Measurements from ENCODE around the gene FGA.

DNA sequence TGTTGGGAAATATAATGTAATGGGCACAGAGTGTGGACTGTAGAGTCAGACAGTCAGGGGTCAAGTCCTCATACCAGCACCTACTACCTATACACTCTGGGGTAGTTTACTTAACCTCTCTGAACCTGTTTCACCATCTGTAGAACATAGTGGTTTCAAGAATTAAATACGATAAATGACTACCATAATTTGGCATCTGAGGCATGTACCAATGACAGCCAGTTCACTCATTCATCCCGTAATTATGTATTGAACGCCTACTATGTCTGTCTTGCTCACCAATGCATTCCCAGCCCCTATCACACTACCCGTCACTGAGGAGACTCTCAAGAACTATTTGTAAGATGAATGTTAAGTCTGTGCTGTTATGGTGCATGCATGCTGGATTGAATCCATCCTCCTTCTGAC is 29.7 kb downstream of the FGA start:
- TF ChIP-seq POLR2A (IDR thresholded peaks at IDR 0.05; ENCODE audit: low read length) (no peak), JUN (IDR thresholded peaks at IDR 0.05) (no peak), CTCF (IDR thresholded peaks at IDR 0.05) (no peak), CHD2 (IDR thresholded peaks at IDR 0.05; ENCODE audit: low read length, partially characterized antibody) (no peak)
